DND-41 (cell line): Measurements from ENCODE around the gene ENO3.

Experiments used
- ATAC-seq: fragments of 200-7000 bp; cut with Tn5 transposase; 3 replicates; pipeline ENCODE4 v1.9.1; 2021; ENCODE audit warnings: low read depth; ENCODE audit not compliant: insufficient read depth
- DNase-seq: peaks from one replicate; pipeline ENCODE4 v3.0.0-alpha.2; 2020
- H2AFZ ChIP-seq: 2 replicates; pipeline ENCODE4 v1.6.0; 2012; ENCODE audit warnings: low read depth, low read length
- H3K27ac ChIP-seq: 2 replicates; pipeline ENCODE4 v1.5.1; 2012; ENCODE audit warnings: low read length, inconsistent platforms
- H3K27me3 ChIP-seq: fragments of 200-600 bp; sonication (generic); 2 replicates; pipeline ENCODE4 v1.6.0; 2012; ENCODE audit warnings: low read length, mild to moderate bottlenecking, inconsistent platforms; ENCODE audit not compliant: insufficient read depth, poor library complexity
- H3K36me3 ChIP-seq: 2 replicates; pipeline ENCODE4 v1.5.1; 2012; ENCODE audit warnings: low read length, inconsistent platforms; ENCODE audit not compliant: insufficient read depth
- H3K4me1 ChIP-seq: 2 replicates; pipeline ENCODE4 v1.5.1; 2012; ENCODE audit warnings: mild to moderate bottlenecking, low read length; ENCODE audit not compliant: insufficient read depth
- H3K4me2 ChIP-seq: 2 replicates; pipeline ENCODE4 v1.6.0; 2012; ENCODE audit warnings: mild to moderate bottlenecking, moderate library complexity, low read length, inconsistent platforms; ENCODE audit not compliant: insufficient read depth
- H3K4me3 ChIP-seq, 2 experiments: fragments of 200-600 bp in 1 of 2; shearing (Covaris generic) in 1 of 2; 2 replicates each; pipeline ENCODE4 v1.5.1; 2012 to 2016; ENCODE audit warnings: inconsistent platforms in 2 of 2, low read length in 2 of 2, mild to moderate bottlenecking in 2 of 2, low read depth in 1 of 2, moderate library complexity in 1 of 2
- H3K79me2 ChIP-seq: 2 replicates; pipeline ENCODE4 v1.6.0; 2012; ENCODE audit warnings: low read length, inconsistent platforms; ENCODE audit not compliant: insufficient read depth
- H3K9ac ChIP-seq: 2 replicates; pipeline ENCODE4 v1.6.0; 2012; ENCODE audit warnings: low read depth, mild to moderate bottlenecking, inconsistent platforms, low read length, moderate library complexity
- H3K9me3 ChIP-seq: 2 replicates; pipeline ENCODE4 v1.5.1; 2012; ENCODE audit warnings: low read length, moderate library complexity, mild to moderate bottlenecking, inconsistent platforms; ENCODE audit not compliant: insufficient read depth, severe bottlenecking
- H4K20me1 ChIP-seq: 2 replicates; pipeline ENCODE4 v1.6.0; 2012; ENCODE audit warnings: low read length; ENCODE audit not compliant: insufficient read depth
- CTCF ChIP-seq: IDR thresholded peaks from 2 replicates; pipeline ENCODE4 v1.5.1; 2012; ENCODE audit warnings: borderline replicate concordance, low read length, moderate library complexity, mild to moderate bottlenecking; ENCODE audit not compliant: poor library complexity, severe bottlenecking; ENCODE audit errors: extremely low read depth
- EZH2 ChIP-seq: IDR thresholded peaks from 3 replicates; pipeline ENCODE4 v1.6.1; 2012; ENCODE audit warnings: borderline replicate concordance, low read depth, mild to moderate bottlenecking, moderate library complexity, low read length, inconsistent platforms; ENCODE audit not compliant: severe bottlenecking

Gene ENO3

GRCh38 chr17:4966844-4967538, 16.1 kb downstream of the ENO3 start:
- H3K4me1 ChIP-seq: peaks cover 32% of the 10 kb centered on the region
- H3K4me3 ChIP-seq: peak overlapping the region; percentile 48 to 87
- peak overlapping the region; percentile 87 for H3K9ac ChIP-seq
- H3K4me2 ChIP-seq: peak overlapping the region; percentile 90
- H2AFZ ChIP-seq: peak overlapping the region; percentile 73
- H3K27me3 ChIP-seq: no peaks in the 10 kb centered on the region
- peak overlapping the region; percentile 92 for H3K27ac ChIP-seq
- DNase-seq (peak; percentile 99), ATAC-seq (peak; percentile 90)
- no peak for TF ChIP-seq EZH2
- TF ChIP-seq CTCF: no peak
- peaks cover 32% of the 10 kb centered on the region for H3K36me3 ChIP-seq
- H4K20me1 ChIP-seq: no peaks in the 10 kb centered on the region
- peaks cover 39% of the 10 kb centered on the region for H3K79me2 ChIP-seq
- H3K9me3 ChIP-seq: no peaks in the 10 kb centered on the region

GRCh38 chr17:4967539-4968485, 16.9 kb downstream of the ENO3 start, which contains the start of gene SPAG7:
Gene SPAG7 (minus strand): TSS chr17:4967817. CDS start chr17:4967804, 13 bp downstream.
- Histone ChIP-seq H3K4me2 (peak within 1 kb of the TSS; percentile 99), H3K4me1 (peaks cover 32% of the 10 kb centered on the region), H3K9me3 (no peaks in the 10 kb centered on the region), H3K27ac (peak within 1 kb of the TSS; percentile 92), H3K79me2 (peaks cover 39% of the 10 kb centered on the region), H3K27me3 (no peaks in the 10 kb centered on the region), H3K4me3 (peak within 1 kb of the TSS; percentile 48 to 87), H2AFZ (peak within 1 kb of the TSS; percentile 83), H3K36me3 (peaks cover 40% of the 10 kb centered on the region), H3K9ac (peak within 1 kb of the TSS; percentile 87), H4K20me1 (peaks cover 4% of the 10 kb centered on the region)
- DNase-seq: peak; percentile 95
- no peak for TF ChIP-seq EZH2
- TF ChIP-seq CTCF: peak; percentile 3
- ATAC-seq: peak; percentile 59

- H3K27me3 ChIP-seq: no peaks in the 10 kb centered on the region
- H3K79me2 ChIP-seq: peaks cover 39% of the 10 kb centered on the region
- H2AFZ ChIP-seq: peak overlapping the region; percentile 83
- no peaks in the 10 kb centered on the region for H3K9me3 ChIP-seq
- no peak for TF ChIP-seq CTCF
- TF ChIP-seq EZH2: no peak
- DNase-seq: no peak
- H3K4me1 ChIP-seq: peaks cover 32% of the 10 kb centered on the region
- no peak for ATAC-seq
- peaks cover 4% of the 10 kb centered on the region for H4K20me1 ChIP-seq
- peak overlapping the region; percentile 92 for H3K27ac ChIP-seq
- peak overlapping the region; percentile 29 to 87 for H3K4me3 ChIP-seq
- peak overlapping the region; percentile 87 for H3K9ac ChIP-seq
- peaks cover 47% of the 10 kb centered on the region for H3K36me3 ChIP-seq
- H3K4me2 ChIP-seq: peak overlapping the region; percentile 99
Observed at GRCh38 chr17:4968486-4969046, 17.6 kb downstream of the ENO3 start.
